GM20000 (cell line): ENCODE results near the gene RHEB.

ENCODE experiments used
- DNase-seq: peaks from one replicate; pipeline ENCODE4 v3.0.0; 2012; ENCODE audit warnings: low spot score
- CTCF ChIP-seq: IDR thresholded peaks from 2 replicates; pipeline ENCODE4 v1.5.1; 2012; ENCODE audit warnings: mild to moderate bottlenecking, control low read depth; ENCODE audit errors: extremely low read depth, missing control alignments

The RHEB gene

GRCh38 chr7:151444632-151445031 lies 75.1 kb downstream of the RHEB start:
- DNase-seq, result no peak
- TF ChIP-seq CTCF, result no peak

- TF ChIP-seq CTCF, result no peak
- DNase-seq, result no peak
These were observed 76.8 kb downstream of the RHEB start for GRCh38 chr7:151442776-151443496.

GRCh38 chr7:151440799-151441445 lies 78.8 kb downstream of the RHEB start:
- TF ChIP-seq CTCF, result no peak
- no peak for DNase-seq

- TF ChIP-seq CTCF, result no peak
- no peak for DNase-seq
These were observed 79.6 kb downstream of the RHEB start, which contains the start of gene CRYGN for GRCh38 chr7:151439855-151440798. Gene CRYGN, minus strand, starts transcription at chr7:151440141. Its CDS starts 224 bp downstream, at chr7:151439917.

- TF ChIP-seq CTCF, result no peak
- no peak for DNase-seq
These were observed 80.7 kb downstream of the RHEB start for GRCh38 chr7:151438864-151439601.

- TF ChIP-seq CTCF, result no peak
- DNase-seq, result no peak
These were observed 81.7 kb downstream of the RHEB start for GRCh38 chr7:151437866-151438516.
